Measurements from ENCODE around the gene MYO15B. TPM values are rescaled to one million over a fixed set of nuclear protein-coding genes. Genes with fewer than 3 reads are reported as not detected.

MYO15B gene
- total and polyA plus RNA-seq, 2 of the 13 experiments (the other 11 are each of a cell fraction or from before 2014, with no cell fraction given), result 2.8 to 8.1 TPM

DNA sequence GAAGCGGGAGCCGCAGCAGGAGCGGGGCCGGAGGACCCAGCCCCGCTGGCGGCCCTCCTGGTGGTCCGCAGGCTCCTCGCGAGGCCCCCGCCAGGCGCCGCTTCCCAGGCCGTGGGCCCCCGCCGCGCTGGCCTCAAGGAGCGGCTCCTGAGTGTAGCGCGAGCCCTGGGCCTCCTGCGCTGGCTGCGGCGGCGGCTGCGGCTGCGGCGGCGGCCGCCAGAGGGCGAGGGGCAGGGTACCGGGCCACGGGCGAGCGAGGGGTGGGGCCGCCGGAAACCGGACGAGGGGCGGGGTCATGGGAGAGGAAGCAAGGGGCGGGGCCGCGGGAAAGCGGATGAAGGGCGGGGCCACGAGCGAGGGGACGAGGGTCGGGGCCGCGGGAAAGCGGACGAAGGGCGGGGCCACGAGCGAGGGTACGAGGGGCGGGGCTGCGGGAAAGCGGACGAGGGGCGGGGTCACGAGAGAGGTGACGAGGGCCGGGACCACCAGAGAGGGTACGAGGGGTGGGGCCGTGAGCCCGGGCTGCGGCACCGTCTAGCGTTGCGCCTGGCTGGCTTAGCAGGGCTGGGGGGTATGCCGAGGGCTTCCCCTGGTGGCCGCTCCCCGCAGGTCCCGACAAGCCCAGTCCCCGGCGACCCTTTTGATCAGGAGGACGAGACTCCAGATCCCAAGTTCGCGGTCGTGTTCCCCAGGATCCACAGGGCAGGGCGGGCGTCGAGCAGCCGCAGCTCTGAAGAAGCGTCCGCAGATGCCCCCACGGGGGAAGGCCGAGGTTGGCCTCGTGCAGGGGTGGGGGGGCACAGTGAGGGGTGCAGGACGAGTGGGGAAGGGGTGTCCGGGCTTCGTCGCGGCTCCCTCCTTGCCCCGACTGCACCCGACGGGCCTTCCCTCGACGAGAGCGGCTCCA is 1.7 kb downstream of the MYO15B start (continued):
- TF ChIP-seq ZNF709 (CRISPR knock-in tag; IDR thresholded peaks at IDR 0.05) (0 out of 2 replicates have a peak, but pooled peaks have one; percentile 31), ZSCAN22 (CRISPR knock-in tag; IDR thresholded peaks at IDR 0.05) (no peak), ZNF550 (CRISPR knock-in tag; IDR thresholded peaks at IDR 0.05; ENCODE audit: borderline replicate concordance) (no peak), ATF1 (CRISPR knock-in tag; IDR thresholded peaks at IDR 0.05) (no peak), ZFY (CRISPR knock-in tag; IDR thresholded peaks at IDR 0.05) (peak; percentile 74), HNRNPLL (IDR thresholded peaks at IDR 0.05; ENCODE audit: low read depth, low read length, poor library complexity, severe bottlenecking) (peak; percentile 79), ZEB1 (IDR thresholded peaks at IDR 0.05; ENCODE audit: insufficient replicate concordance, low read depth) (no peak), ZMYM4 (CRISPR knock-in tag; IDR thresholded peaks at IDR 0.05) (peak; percentile 36; the same call in 1 of the 2 replicates), ZNF749 (CRISPR knock-in tag; IDR thresholded peaks at IDR 0.05; ENCODE audit: borderline replicate concordance) (no peak), FOXC1 (CRISPR knock-in tag; IDR thresholded peaks at IDR 0.05; ENCODE audit: borderline replicate concordance) (peak; percentile 54; the same call in 1 of the 2 replicates), TERF1 (CRISPR knock-in tag; IDR thresholded peaks at IDR 0.05) (no peak), PATZ1 (CRISPR knock-in tag; IDR thresholded peaks at IDR 0.05) (peak; percentile 50; the same call in 1 of the 2 replicates), ZNF296 (CRISPR knock-in tag; conservative IDR thresholded peaks at IDR 0.05) (no peak), MYNN (CRISPR knock-in tag; IDR thresholded peaks at IDR 0.05; ENCODE audit: low read depth) (no peak), POLR2A (IDR thresholded peaks at IDR 0.05; ENCODE audit: insufficient read depth in 1 of 2, low read depth in 2 of 2, low read length in 2 of 2) (peak in 1 of 2 experiments; percentile 72; a peak in 1 of 4 replicates), TRAFD1 (CRISPR knock-in tag; IDR thresholded peaks at IDR 0.05; ENCODE audit: borderline replicate concordance) (no peak)
- TF ChIP-seq, protein P1, sequence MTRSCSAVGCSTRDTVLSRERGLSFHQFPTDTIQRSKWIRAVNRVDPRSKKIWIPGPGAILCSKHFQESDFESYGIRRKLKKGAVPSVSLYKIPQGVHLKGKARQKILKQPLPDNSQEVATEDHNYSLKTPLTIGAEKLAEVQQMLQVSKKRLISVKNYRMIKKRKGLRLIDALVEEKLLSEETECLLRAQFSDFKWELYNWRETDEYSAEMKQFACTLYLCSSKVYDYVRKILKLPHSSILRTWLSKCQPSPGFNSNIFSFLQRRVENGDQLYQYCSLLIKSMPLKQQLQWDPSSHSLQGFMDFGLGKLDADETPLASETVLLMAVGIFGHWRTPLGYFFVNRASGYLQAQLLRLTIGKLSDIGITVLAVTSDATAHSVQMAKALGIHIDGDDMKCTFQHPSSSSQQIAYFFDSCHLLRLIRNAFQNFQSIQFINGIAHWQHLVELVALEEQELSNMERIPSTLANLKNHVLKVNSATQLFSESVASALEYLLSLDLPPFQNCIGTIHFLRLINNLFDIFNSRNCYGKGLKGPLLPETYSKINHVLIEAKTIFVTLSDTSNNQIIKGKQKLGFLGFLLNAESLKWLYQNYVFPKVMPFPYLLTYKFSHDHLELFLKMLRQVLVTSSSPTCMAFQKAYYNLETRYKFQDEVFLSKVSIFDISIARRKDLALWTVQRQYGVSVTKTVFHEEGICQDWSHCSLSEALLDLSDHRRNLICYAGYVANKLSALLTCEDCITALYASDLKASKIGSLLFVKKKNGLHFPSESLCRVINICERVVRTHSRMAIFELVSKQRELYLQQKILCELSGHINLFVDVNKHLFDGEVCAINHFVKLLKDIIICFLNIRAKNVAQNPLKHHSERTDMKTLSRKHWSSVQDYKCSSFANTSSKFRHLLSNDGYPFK (CRISPR knock-in tag; IDR thresholded peaks at IDR 0.05; ENCODE audit: borderline replicate concordance), result peak; percentile 26; the same call in 1 of the 2 replicates

Measured in HepG2 (cell line).